NCI-H2227 (cell line): ENCODE data around the gene JAML.

Source experiments
- DNase-seq: peaks from one replicate; lab custom pipeline; 2025; ENCODE audit not compliant: unreplicated experiment; lab: John Stamatoyannopoulos, UW

Gene JAML

GRCh38 chr11:118169300-118170140, 55.3 kb downstream of the JAML start:
- no peak for DNase-seq

- DNase-seq: no peak
These were observed 56.1 kb downstream of the JAML start for GRCh38 chr11:118168751-118169150.

GRCh38 chr11:118168316-118168715, 56.5 kb downstream of the JAML start:
- no peak for DNase-seq

- no peak for DNase-seq
These were observed 56.9 kb downstream of the JAML start for GRCh38 chr11:118167906-118168305.

- no peak for DNase-seq
These were observed 57.6 kb downstream of the JAML start for GRCh38 chr11:118167253-118167652.

- DNase-seq: no peak
These were observed 58.2 kb downstream of the JAML start for GRCh38 chr11:118166641-118167040.

GRCh38 chr11:118164885-118165284, 59.9 kb downstream of the JAML start:
- no peak for DNase-seq

GRCh38 chr11:118163494-118163893, 61.3 kb downstream of the JAML start:
- no peak for DNase-seq

GRCh38 chr11:118162846-118163245, 62.0 kb downstream of the JAML start:
- DNase-seq: no peak

- DNase-seq: no peak
These were observed 63.0 kb downstream of the JAML start for GRCh38 chr11:118161786-118162185.

GRCh38 chr11:118157186-118157895, 67.5 kb downstream of the JAML start:
- no peak for DNase-seq

- peak; percentile 18 for DNase-seq
These were observed 68.2 kb downstream of the JAML start for GRCh38 chr11:118156531-118157185.

- no peak for DNase-seq
These were observed 68.9 kb downstream of the JAML start for GRCh38 chr11:118155776-118156530.

- DNase-seq: no peak
These were observed 70.2 kb downstream of the JAML start for GRCh38 chr11:118154641-118155040.

- no peak for DNase-seq
These were observed 70.8 kb downstream of the JAML start for GRCh38 chr11:118153976-118154375.

- DNase-seq: no peak
These were observed 71.3 kb downstream of the JAML start for GRCh38 chr11:118153516-118153915.

GRCh38 chr11:118152552-118153471, 72.0 kb downstream of the JAML start, which contains the start of gene SCN4B:
TSS of gene SCN4B (minus strand) at chr11:118152823. CDS start at chr11:118152673, 150 bp downstream.
- peak; percentile 73 for DNase-seq

GRCh38 chr11:118152020-118152551, 72.7 kb downstream of the JAML start:
- no peak for DNase-seq

GRCh38 chr11:118151431-118151830, 73.4 kb downstream of the JAML start:
- no peak for DNase-seq

- DNase-seq: no peak
These were observed 75.3 kb downstream of the JAML start for GRCh38 chr11:118149493-118149892.
